MM.1S (cell line): ENCODE data around the gene MSMO1.

Experiments used
- DNase-seq: peaks from one replicate; pipeline ENCODE4 v3.0.0-alpha.2; 2015
- H2AFZ ChIP-seq: fragments of 300-600 bp; sonication (generic); 2 replicates; pipeline ENCODE4 v1.6.0; 2016; ENCODE audit warnings: antibody characterized with exemption, low read length
- H3F3A ChIP-seq: fragments of 300-600 bp; sonication (generic); 2 replicates; pipeline ENCODE4 v1.6.1; 2016; ENCODE audit warnings: mild to moderate bottlenecking, antibody characterized with exemption, low read length, moderate library complexity, mixed read lengths; ENCODE audit not compliant: insufficient read depth
- H3K27ac ChIP-seq: fragments of 300-600 bp; sonication (generic); 2 replicates; pipeline ENCODE4 v1.5.1; 2016; ENCODE audit warnings: mild to moderate bottlenecking, low read length
- H3K27me3 ChIP-seq: fragments of 300-600 bp; sonication (generic); replicated peaks from 2 replicates; pipeline ENCODE4 v1.6.0; 2016; ENCODE audit warnings: low read length; ENCODE audit not compliant: insufficient read depth
- H3K36me3 ChIP-seq: fragments of 300-600 bp; sonication (generic); replicated peaks from 2 replicates; pipeline ENCODE4 v1.6.1; 2016; ENCODE audit warnings: mild to moderate bottlenecking, low read length, mixed read lengths; ENCODE audit not compliant: insufficient read depth
- H3K4me1 ChIP-seq: fragments of 300-600 bp; sonication (generic); 2 replicates; pipeline ENCODE4 v1.6.1; 2016; ENCODE audit warnings: low read length, mixed read lengths
- H3K4me2 ChIP-seq: fragments of 300-600 bp; sonication (generic); 2 replicates; pipeline ENCODE4 v1.6.0; 2016; ENCODE audit warnings: low read depth, low read length
- H3K4me3 ChIP-seq: fragments of 300-600 bp; sonication (generic); 2 replicates; pipeline ENCODE4 v1.5.1; 2016; ENCODE audit warnings: low read length, mixed read lengths
- H3K79me2 ChIP-seq: fragments of 300-600 bp; sonication (generic); 2 replicates; pipeline ENCODE4 v1.6.1; 2016; ENCODE audit warnings: mixed run types, low read length, mixed read lengths
- H3K9ac ChIP-seq: fragments of 300-600 bp; sonication (generic); 2 replicates; pipeline ENCODE4 v1.6.1; 2016; ENCODE audit warnings: low read length, mixed read lengths
- H3K9me2 ChIP-seq: fragments of 300-600 bp; sonication (generic); replicated peaks from 2 replicates; pipeline ENCODE4 v1.6.1; 2016; ENCODE audit warnings: mild to moderate bottlenecking, low read length, mixed read lengths; ENCODE audit not compliant: insufficient read depth
- H3K9me3 ChIP-seq: fragments of 300-600 bp; sonication (generic); replicated peaks from 2 replicates; pipeline ENCODE4 v1.6.1; 2016; ENCODE audit warnings: mild to moderate bottlenecking, low read length, mixed read lengths; ENCODE audit not compliant: insufficient read depth
- H4K20me1 ChIP-seq: fragments of 300-600 bp; sonication (generic); 2 replicates; pipeline ENCODE4 v1.6.1; 2016; ENCODE audit warnings: mild to moderate bottlenecking, low read length, moderate library complexity, mixed read lengths; ENCODE audit not compliant: insufficient read depth
- CTCF ChIP-seq: fragments of 300-600 bp; sonication (generic); IDR thresholded peaks from 2 replicates; pipeline ENCODE4 v1.5.1; 2016; ENCODE audit warnings: antibody characterized with exemption, low read length, mixed read lengths
- EZH2 ChIP-seq: fragments of 300-600 bp; sonication (generic); optimal IDR thresholded peaks from 2 replicates; pipeline ENCODE3; 2017; ENCODE audit warnings: low read depth, mild to moderate bottlenecking, antibody characterized with exemption, low read length, mixed read lengths
- EZH2phosphoT487 ChIP-seq: fragments of 300-600 bp; sonication (generic); IDR thresholded peaks from 2 replicates; pipeline ENCODE4 v1.6.1; 2018; ENCODE audit warnings: antibody characterized with exemption, low read length

The MSMO1 gene

GRCh38 chr4:165293061-165293460 is 34.4 kb upstream of the MSMO1 start:
- Histone ChIP-seq H3K9me3 (no peaks in the 10 kb centered on the region), H3K36me3 (no peaks in the 10 kb centered on the region), H3K79me2 (no peaks in the 10 kb centered on the region), H4K20me1 (no peaks in the 10 kb centered on the region), H2AFZ (no peak overlapping the region), H3K4me2 (no peak overlapping the region), H3K4me1 (no peaks in the 10 kb centered on the region), H3K27ac (no peak overlapping the region), H3F3A (0 out of 2 replicates have a peak, but pooled peaks cover 4% of the 10 kb centered on the region), H3K4me3 (no peak overlapping the region), H3K9me2 (no peaks in the 10 kb centered on the region), H3K9ac (no peak overlapping the region), H3K27me3 (no peaks in the 10 kb centered on the region)
- no peak for DNase-seq
- no peak for TF ChIP-seq EZH2
- TF ChIP-seq EZH2phosphoT487 = no peak
- no peak for TF ChIP-seq CTCF

GRCh38 chr4:165293927-165294649 is 33.4 kb upstream of the MSMO1 start:
- H3K9me2 ChIP-seq = no peaks in the 10 kb centered on the region
- H3K4me3 ChIP-seq = no peak overlapping the region
- no peak overlapping the region for H3K4me2 ChIP-seq
- H2AFZ ChIP-seq = no peak overlapping the region
- H3K36me3 ChIP-seq = no peaks in the 10 kb centered on the region
- no peak overlapping the region for H3K27ac ChIP-seq
- no peak for TF ChIP-seq CTCF
- TF ChIP-seq EZH2 = no peak
- no peak for TF ChIP-seq EZH2phosphoT487
- no peaks in the 10 kb centered on the region for H3K27me3 ChIP-seq
- no peaks in the 10 kb centered on the region for H4K20me1 ChIP-seq
- 0 out of 2 replicates have a peak, but pooled peaks cover 4% of the 10 kb centered on the region for H3F3A ChIP-seq
- H3K9me3 ChIP-seq = no peaks in the 10 kb centered on the region
- DNase-seq = no peak
- no peak overlapping the region for H3K9ac ChIP-seq
- H3K79me2 ChIP-seq = no peaks in the 10 kb centered on the region
- no peaks in the 10 kb centered on the region for H3K4me1 ChIP-seq

GRCh38 chr4:165294907-165295306 is 32.6 kb upstream of the MSMO1 start:
- no peak overlapping the region for H3K4me2 ChIP-seq
- H3K27me3 ChIP-seq = no peaks in the 10 kb centered on the region
- H3F3A ChIP-seq = 0 out of 2 replicates have a peak, but pooled peaks cover 4% of the 10 kb centered on the region
- TF ChIP-seq EZH2 = no peak
- no peak for TF ChIP-seq EZH2phosphoT487
- TF ChIP-seq CTCF = no peak
- no peaks in the 10 kb centered on the region for H3K4me1 ChIP-seq
- H3K9me3 ChIP-seq = no peaks in the 10 kb centered on the region
- H3K4me3 ChIP-seq = no peak overlapping the region
- H3K9me2 ChIP-seq = no peaks in the 10 kb centered on the region
- no peak overlapping the region for H3K27ac ChIP-seq
- no peaks in the 10 kb centered on the region for H3K36me3 ChIP-seq
- H2AFZ ChIP-seq = no peak overlapping the region
- no peak overlapping the region for H3K9ac ChIP-seq
- no peak for DNase-seq
- no peaks in the 10 kb centered on the region for H3K79me2 ChIP-seq
- H4K20me1 ChIP-seq = no peaks in the 10 kb centered on the region
